Erythroblast (primary cell): ENCODE data around the gene FZD1.

Experiments used
- GATA1 ChIP-seq: IDR thresholded peaks from 2 replicates; pipeline ENCODE4 v1.6.1; 2011; ENCODE audit warnings: low read depth, mild to moderate bottlenecking, control low read depth, low read length, moderate library complexity
- POLR2A ChIP-seq: IDR thresholded peaks from 2 replicates; pipeline ENCODE4 v1.6.1; 2011; ENCODE audit warnings: mild to moderate bottlenecking, low read length

DNA sequence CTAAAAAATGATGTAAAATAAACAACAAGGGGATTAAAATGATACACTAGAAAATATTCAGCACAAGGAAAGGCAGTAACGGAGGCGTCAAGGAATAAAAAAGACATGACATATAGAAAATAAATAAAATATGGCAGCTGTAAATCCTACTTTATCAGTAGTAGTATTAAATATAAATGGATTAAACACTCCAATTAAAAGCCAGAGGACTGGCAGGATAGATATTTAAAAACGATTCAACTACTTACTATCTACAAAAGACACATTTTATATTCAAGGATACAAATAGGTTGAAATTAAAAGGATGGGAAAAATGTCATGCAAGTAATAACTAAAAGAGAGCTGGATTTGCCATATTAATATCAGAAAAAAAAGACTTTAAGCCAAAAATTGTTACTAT lies 43.2 kb downstream of the FZD1 start:
- TF ChIP-seq POLR2A (no peak), GATA1 (no peak)
